Stimulated activated CD4-positive, alpha-beta T cell treated with anti-CD3 and anti-CD28 coated beads, Interleukin-12 subunit alpha, Interleukin-12 subunit beta, amount 100 ng/mL, for 4 hours (primary cell): ENCODE measurements around the gene ACADS.

Source experiments
- DNase-seq: peaks from one replicate; pipeline ENCODE4 v3.0.0-alpha.2; 2020

ACADS gene, protein sequence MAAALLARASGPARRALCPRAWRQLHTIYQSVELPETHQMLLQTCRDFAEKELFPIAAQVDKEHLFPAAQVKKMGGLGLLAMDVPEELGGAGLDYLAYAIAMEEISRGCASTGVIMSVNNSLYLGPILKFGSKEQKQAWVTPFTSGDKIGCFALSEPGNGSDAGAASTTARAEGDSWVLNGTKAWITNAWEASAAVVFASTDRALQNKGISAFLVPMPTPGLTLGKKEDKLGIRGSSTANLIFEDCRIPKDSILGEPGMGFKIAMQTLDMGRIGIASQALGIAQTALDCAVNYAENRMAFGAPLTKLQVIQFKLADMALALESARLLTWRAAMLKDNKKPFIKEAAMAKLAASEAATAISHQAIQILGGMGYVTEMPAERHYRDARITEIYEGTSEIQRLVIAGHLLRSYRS

DNA sequence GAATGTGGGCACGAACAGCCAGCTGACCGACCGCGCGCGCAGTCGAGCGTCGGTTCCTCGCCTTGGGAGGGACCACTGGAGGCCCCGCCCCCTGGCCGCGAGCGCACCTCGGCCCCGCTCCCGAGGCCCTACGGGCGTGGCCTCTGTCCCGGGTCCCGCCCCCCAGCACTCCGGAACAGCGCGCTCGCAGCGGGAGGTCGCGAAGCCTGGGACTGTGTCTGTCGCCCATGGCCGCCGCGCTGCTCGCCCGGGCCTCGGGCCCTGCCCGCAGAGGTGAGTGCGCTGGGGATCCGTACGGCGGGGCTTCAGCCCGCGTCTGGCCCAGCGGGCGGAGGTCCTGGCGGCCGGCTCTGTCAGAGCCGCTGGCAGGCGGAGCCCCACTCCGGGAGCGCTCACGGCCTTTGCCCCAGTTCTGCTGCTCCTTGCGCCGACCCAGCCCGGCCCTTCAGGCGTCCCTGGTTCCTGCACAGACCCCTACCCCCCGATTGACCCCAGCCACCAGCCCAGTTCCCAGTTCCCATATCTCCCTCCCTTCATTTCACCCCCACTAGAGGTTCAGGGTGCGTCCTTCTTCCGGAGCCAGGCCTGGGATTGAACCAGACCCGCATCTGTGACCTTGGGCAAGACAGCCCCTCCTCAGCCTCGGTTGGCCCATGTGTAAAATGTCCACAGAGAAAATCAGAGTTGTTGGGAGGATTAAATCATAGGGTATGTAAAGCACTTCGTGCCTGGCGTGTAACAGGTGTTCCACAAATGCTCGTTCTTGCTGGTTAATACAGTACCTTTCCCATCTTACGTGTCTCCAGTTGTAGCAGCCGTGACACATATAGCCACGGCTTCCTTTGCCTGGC lies at the start of gene ACADS:
TSS of gene ACADS (plus strand) at position 168 of the 851 bp plus-strand sequence. CDS start at position 228, 60 bp downstream.
- DNase-seq = peak; percentile 91

DNA sequence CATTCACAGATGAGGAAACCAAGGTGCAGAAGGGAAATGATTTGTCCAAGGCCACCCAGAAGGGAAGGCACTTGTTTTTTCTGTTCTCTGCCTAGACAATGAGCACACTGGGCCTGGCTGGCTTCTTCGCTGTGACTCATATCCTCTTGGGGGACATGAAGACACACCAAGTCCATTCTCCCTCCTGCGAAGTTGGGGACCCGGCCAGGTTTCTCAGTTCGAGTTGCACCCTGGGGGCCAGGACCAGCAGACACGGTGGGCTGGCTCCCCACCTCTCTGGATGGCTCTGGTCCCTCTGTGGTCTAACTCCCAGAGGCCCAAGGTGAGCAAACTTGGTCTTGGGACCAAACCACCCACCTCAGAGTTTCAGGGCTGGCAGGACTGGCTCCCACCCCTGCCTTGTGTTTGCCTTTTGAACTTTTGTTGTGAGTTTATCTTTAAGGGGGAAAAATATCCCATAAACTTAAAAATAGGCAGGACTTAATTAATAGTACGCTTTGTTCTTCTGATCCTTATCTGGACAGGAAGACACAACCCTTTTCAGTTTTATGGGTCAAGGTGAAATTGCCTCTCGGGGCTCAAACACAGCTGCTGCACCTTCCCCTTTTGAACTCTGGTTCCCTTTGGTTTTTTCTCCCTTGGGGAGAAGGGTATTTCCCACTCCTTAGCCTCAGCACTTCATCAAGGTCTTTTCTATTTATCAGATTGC lies 47.7 kb upstream of the ACADS start:
- no peak for DNase-seq

DNA sequence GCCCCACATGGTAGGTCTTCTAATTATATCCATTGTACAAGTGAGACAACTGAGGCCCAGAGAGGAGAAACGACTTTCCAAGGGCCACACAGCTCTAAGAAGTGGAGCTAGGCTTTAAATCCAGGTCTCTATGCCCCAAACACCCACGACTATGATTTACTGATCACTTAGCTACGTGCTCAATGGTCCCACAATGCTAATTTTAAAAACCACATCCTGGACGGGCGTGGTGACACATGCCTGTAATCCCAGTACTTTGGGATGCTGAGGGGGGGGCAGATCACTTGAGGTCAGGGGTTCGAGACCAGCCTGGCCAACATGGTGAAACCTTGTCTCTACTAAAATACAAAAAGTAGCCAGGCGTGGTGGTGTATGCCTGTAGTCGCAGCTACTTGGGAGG lies 47.1 kb upstream of the ACADS start:
- DNase-seq = no peak

DNA sequence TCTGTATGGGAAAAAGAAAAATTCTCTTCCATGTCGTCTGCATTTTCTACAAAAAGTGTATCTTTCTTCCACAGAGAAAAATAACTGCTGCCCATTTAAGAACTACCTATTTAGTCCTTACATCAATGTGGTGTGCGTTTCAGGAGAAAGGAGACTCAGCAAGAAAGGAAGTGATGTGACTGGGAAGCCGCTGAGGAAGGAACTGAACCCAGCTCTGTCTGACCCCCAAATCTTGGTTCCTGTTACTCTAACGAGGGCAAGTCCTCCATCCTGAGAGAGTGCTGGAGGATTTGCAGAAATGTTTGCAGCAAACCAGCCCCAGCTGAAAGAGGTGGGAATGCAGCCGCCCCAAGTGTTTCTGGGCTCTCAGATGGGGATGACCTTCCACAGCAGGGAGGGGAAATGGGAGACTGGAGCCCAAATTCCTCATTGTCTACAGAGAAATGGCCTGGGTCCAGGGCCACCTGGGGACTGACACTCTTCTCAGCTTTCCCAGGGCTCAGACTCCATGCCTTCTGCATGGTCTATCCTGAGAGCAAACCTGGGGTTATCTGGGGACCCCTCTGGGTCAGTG lies 45.4 kb upstream of the ACADS start:
- no peak for DNase-seq

DNA sequence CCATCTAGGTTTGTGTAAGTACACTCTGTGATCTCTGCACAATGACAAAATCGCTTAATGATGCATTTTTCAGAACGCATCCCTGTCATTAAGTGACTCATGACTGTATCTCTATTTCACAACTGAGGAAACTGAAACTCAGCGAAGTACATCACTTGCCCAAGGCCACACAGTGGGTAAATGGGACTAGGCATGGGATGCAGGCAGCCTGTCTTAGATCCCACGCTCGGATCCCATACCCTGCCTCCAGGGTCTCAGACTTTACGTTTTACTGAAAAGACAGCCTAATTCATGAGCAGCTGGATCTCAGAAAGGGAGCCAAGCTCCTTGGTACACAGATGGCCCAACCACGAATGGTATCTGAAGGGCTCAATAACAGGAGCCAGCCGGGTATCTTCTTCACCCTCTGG lies 41.1 kb upstream of the ACADS start:
- DNase-seq = no peak

DNA sequence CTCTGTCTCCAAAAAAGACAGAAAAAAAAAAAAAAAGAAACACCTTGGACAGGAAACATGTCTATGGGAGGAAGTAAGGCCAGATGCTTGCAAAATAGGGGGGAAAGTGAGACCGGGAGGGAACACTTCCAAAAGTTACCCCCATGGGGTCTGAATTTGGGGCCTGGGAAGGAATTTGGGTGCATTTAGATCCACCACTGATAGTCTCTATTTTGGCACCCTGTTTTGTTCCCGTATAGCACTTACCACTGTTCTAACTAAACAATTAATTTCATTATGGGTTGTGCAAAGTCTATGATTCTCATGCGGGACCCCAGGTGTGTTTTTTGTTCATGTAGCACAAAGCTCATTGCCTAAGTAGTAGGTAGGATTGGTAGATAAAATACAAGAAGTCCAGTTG lies 40.1 kb upstream of the ACADS start:
- no peak for DNase-seq

DNA sequence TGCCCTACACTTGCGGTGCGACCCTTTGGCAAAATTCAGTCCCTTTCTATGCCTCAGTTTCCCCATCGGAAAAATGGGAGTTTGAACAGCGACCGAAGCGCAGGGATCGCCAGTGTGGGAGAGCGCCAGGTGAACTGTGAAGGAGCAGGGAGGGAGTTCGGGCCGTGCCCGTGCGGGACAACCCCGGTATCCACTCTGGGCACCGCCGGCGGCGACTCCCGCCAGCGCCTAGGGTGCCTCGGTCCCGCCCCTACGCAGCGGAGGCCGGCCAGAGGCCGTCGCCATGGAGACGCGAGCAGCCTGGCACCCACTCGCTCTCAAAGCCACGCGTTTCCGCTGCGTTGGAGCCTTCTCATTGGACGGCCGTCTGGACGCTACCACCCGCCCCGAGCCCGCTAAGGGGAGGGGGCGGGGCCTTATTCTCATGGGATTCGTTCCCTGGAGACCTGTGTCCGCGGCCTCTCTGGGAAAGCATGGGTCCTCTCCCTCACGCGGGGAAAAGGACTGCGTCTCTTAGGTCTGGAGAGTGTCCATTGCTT lies 39.4 kb upstream of the ACADS start:
- DNase-seq = peak; percentile 95

DNA sequence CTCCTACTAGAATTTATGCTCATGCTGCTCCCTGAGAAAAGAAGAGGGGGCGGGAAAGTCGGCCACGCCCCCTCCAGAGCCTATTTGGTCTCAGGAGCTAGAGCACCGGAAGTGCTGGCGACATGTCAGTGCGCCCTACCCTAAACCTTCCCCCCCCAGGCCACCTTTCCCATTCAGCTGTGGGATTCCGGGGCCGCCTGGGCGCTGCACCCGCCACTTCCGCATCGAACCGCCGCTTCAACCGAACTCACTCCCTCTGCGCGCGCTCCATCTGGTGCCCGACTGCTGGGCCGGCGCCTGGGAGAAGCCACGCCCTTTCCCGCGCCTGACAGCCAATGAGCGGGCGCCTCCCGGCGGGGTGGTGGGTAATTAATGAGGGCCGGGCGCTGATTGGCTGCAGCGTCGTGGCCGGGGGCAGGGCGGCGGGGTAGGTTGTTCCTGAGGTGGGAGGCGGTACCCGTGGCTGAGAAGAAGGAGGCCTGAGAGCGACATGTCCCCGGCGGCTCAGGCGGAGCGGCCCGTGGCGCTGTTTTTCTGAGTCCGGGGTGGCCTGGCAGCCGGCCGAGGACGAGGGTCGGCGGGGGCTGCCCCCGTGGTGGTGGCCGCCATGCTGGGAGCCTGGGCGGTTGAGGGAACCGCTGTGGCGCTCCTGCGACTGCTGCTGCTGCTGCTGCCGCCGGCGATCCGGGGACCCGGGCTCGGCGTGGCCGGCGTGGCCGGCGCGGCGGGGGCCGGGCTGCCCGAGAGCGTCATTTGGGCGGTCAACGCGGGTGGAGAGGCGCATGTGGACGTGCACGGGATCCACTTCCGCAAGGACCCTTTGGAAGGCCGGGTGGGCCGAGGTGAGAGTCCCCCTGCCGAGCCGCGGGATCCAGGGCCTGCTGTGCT lies 38.7 kb upstream of the ACADS start, which contains the start of gene MLEC:
TSS of gene MLEC (plus strand) at position 460 of the 888 bp plus-strand sequence. CDS start at position 608, 148 bp downstream.
- DNase-seq = peak; percentile 98

DNA sequence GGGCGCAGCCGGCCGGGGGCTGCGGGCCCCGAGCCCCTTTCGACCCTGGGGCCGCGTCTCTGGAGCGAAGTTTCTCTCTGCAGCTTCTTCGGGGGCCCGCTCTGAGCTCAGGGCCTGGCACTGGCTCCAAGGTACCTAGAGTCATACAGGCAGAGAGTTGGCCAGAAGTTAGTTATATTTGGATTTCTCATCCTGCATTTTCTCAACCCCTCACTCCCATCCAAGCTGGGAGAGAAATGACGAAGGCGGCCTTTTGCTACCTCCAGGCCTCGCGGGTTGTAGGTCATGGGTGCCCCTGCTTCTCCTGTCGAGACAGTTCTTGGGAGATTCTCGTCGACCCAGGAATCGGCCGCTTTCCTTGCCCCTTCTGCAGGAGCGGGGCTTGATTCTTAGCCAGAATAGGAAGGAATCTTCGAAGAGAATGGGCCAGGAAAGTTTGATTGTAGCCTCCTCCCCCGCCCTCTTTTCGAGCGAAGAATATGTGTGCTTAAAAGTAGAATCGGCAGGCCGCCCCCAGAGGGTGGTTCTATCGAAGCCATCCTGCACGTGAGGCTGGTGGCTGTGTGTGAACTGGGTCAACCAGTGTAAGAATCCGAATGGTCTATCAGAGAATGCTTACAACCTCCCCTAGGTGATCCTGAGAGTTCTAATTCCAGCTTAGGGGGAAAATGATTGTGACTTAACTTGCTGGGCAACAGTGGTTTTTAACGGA lies 37.9 kb upstream of the ACADS start:
- peak; percentile 41 for DNase-seq

DNA sequence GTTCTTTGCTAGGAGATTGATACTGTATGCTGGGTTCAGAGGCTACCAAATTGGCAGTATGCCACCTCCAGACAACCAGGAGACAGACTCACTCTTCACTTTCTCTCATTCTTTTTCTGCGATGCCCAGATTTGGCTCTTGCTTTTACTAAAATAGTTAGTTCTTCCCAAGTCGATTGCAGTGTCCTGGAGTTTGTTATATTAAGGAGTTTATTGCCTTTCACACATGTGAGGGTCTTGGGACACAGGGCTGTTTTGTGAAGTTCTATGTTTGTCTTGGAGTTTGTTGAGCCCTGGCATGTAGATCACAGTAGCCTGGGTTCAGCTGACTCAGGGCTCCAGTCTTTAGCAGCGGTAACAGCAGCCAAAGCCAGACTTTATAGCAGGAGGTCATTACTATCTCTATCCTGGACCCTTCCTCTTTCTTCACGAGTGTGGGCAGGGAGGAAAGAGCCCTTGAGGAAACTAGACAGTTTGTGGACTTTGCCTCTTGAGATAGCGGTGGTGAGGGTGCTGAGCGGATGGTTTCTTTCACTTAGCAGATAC lies 37.0 kb upstream of the ACADS start:
- DNase-seq = no peak

DNA sequence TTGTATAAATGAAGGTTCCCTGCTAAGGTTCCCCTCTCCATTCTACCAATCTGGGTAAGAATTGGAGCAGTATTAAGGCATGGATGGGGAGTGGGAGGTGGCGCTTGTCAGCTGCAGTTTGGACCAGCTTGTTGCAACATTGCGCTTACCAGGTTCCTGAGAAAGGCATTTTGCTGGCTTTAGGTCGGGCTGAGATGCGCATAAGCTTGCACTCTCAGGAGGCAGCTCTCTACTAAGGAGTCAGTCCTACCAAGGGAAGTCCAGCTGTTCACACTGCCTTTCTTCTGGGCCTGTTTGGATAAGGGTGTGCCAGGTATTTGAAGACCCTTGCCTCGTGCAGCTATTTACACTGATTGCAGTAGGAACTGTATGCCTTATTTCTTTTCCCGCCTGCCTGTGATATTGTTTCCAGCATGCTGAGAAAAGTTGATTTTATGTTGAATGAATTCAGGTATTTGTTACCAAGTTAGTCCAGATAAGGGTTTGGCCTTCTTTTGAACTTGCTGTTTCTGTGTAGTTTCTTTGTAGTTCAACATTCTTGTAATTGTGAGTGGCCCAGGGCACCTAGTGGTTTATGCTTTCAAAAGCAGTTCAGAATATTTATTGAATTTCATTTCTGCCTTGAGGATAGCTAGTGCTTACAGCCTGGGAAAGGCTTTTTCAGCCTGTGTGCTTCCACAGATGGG lies 36.1 kb upstream of the ACADS start:
- DNase-seq = no peak

DNA sequence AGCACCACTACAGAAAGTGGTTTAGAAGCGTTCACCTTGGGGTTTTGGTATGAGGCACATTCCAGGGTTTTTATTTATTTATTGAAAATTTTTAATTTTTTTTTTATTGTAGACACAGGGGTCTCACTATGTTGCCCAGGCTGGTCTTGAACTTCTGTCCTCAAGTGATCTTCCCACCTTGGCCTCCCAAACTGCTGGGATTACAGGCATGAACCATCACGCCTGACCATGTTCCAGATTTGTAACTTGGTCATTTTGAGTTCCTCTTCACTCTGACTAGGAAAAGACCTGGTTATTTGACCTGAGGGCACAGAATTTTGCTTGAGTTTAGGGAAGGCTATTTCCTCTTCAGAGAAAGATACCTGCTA lies 35.6 kb upstream of the ACADS start:
- no peak for DNase-seq

DNA sequence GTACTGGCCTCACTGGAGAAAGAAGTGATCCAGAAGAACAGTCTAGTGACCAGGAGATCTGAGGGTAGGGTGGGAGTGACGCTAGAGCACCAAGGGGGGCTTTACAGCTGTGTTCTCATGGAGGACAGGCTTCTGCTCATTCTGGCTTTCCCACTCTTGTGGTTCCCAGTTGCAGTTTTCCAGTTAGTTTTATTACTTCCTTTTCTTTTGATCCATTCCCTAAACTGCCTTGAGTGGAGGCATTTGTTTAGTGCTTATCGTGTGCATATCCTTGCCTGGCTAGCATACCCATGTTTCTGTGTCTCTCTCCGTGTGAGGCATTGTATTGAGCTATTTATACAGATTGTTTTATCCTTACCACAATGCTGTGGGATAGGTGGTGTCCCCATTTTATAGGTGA lies 34.6 kb upstream of the ACADS start:
- no peak for DNase-seq

DNA sequence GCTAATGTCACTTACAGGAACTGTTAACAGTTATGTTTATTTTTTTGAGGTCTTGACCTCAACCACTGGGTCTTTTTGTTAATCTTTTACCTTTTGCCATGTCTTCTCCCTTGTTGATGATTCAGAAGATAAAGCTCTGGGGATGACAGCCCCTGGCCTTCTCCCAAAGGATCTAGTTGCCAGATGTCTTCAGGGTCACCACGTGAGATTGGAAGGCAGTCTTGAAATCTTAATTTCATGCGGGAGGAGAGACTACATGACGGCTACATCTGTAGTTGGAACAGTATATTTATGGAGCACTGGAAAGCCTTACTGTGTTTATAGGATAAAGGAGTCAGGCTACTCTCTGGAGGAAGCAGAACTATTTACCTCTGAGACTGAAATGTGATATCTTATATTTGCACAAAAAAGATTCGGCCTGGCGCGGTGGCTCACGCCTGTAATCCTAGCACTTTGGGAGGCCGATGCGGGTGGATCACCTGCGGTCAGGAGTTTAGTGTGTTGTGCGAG lies 33.0 kb upstream of the ACADS start:
- no peak for DNase-seq

DNA sequence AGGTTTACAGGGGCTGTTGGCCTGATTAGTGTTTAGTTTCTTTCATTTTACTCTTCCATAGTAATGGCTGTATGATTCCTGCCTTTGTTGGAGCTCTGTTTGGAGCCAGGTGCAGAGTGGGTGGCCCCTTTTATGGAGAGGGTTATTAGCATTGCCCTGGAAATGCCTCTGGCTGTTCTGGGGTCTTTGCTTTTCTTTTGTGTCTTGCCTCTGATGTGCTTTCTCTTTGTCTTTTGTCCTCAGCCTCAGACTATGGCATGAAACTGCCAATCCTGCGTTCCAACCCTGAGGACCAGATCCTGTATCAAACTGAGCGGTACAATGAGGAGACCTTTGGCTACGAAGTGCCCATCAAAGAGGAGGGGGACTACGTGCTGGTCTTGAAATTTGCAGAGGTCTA lies 31.8 kb upstream of the ACADS start:
- DNase-seq = no peak

DNA sequence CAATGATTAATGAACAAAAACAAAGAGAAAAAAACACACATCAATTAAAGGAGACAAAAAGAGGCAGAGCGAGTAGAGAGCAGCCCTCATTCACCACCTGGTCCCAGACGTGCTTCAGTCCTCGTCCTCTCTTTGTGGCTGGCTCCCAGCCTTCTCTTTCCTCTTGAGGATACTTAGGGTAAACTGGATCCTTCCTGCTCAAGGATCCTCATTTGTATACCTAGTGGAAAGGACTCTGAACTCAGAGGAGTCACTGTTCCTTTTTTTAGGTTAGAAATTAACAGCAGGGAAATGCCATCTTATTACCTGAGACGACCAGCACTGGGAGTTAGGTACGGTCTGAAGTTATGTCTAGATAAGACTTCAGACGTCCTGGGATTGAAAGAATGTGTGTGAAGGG lies 29.0 kb upstream of the ACADS start:
- DNase-seq = no peak

DNA sequence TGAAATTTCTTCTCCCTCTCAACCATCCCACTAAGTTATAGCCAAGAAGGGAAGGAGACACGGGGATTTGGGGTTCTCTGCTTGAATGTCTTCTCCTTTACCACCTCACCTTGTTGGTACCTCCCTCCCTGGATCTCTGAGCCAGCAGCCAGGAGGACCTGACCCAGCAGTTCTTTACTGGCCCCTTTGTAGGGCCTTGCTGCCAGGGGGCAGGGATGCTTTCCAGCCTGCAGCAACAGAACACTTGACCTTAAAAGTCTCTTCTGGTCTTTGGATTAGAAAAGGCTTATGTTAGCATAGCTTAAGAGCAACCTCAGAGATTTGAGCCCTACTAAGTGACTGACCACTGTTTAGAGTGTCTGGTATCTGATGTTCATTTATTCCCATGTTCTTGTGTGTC lies 28.3 kb upstream of the ACADS start:
- no peak for DNase-seq

DNA sequence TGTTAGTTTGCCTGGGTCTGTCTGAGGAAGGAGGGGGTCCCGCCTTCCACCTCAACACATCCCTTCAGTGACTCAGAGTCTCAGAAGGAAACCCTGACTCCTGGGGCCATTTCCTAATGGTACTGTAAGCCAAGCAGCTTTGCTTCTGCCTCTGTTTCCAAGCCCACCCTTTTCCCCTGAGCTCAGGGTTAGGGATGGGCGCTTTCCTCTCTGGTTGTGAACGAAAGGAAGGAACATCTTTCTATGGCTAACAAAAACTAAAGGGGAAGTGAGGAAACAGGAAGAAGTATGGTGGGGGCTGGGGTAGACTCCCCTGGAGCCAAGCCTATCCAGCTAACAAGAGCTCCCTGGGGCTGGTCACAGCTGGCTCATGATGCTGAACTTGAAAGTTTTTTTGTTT lies 27.0 kb upstream of the ACADS start:
- no peak for DNase-seq

DNA sequence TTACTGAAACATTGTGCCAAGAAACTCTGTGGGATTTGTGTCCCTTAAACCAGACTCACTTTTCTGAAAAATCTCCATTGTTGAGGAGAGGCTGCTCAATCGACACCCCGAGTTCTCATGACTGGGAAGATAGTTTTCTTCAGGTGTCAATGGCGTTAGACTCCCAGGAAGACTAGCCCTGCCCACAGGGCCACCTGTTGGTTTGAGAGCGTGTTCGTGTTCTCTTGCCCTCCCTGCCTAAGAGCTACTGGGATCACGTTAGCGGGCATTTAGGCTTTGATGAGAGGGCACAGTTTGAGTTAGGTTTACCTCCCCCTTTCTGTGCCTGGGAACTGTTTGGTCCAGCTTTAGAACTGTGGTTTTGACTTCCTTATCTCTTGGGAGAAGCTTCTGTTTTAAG lies 26.1 kb upstream of the ACADS start:
- DNase-seq = no peak

DNA sequence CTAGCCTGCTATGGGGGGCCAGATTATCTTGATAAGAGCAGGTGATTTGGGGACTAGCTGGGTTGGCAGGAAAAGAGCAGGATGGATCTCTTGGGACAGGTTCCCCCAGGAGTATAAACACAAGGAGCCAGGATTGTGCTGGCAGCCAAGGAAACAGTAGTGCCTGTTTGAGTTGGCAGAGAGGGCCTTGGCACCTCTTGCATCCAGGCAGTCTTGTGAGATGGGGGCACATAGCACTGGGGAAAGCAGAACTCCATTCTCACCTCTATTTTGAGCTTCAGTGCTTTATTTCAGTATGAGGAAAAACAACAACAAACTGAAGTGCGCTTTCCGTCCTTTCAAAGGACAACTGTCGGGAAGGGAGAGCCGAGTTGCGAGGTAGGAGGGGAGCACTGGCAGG lies 24.7 kb upstream of the ACADS start:
- no peak for DNase-seq
